Central memory CD8-positive, alpha-beta T cell (primary cell): ENCODE measurements around the gene RFC2.
"Not testable (repeated sequence)": the region's sequence is repeated elsewhere in the genome, so short reads cannot be mapped to it uniquely, and the experiment has no call there.

Experiments
- ATAC-seq: fragments of 150-1000 bp; cut with Tn5 transposase; replicated peaks from 2 replicates; pipeline ENCODE4 v1.10.0; 2022; ENCODE audit warnings: mild to moderate bottlenecking, moderate FRiP score, moderate number of reproducible peaks; ENCODE audit not compliant: poor library complexity, severe bottlenecking; ENCODE audit errors: extremely low read depth
- DNase-seq, 2 donors: peaks; one replicate each; pipeline ENCODE4 v3.0.0; 2021; ENCODE audit warnings: low spot score in 2 of 2
- H3K27ac Mint-ChIP-seq: one replicate; pipeline ENCODE4 v1.8.0; 2022; ENCODE audit warnings: low read depth, mild to moderate bottlenecking, moderate library complexity, mixed read lengths
- H3K27me3 Mint-ChIP-seq: one replicate; pipeline ENCODE4 v1.8.0; 2022; ENCODE audit warnings: mixed read lengths
- H3K36me3 Mint-ChIP-seq: one replicate; pipeline ENCODE4 v1.8.0; 2022; ENCODE audit warnings: mild to moderate bottlenecking, moderate library complexity, mixed read lengths; ENCODE audit not compliant: insufficient read depth
- H3K4me1 Mint-ChIP-seq: one replicate; pipeline ENCODE4 v1.8.0; 2022; ENCODE audit warnings: mixed read lengths
- H3K4me3 Mint-ChIP-seq: one replicate; pipeline ENCODE4 v1.8.0; 2022; ENCODE audit warnings: mild to moderate bottlenecking, moderate library complexity, mixed read lengths
- H3K9me3 Mint-ChIP-seq: one replicate; pipeline ENCODE4 v1.8.0; 2022; ENCODE audit warnings: mixed read lengths

Gene RFC2

GRCh38 chr7:74230446-74231231 lies 23.6 kb downstream of the RFC2 start:
- peaks cover 20% of the 10 kb centered on the region for H3K36me3 Mint-ChIP-seq
- H3K4me1 Mint-ChIP-seq: no peaks in the 10 kb centered on the region
- ATAC-seq (no peak), DNase-seq (no peak)
- no peaks in the 10 kb centered on the region for H3K9me3 Mint-ChIP-seq
- H3K27me3 Mint-ChIP-seq: no peaks in the 10 kb centered on the region
- H3K4me3 Mint-ChIP-seq: no peak overlapping the region
- peak overlapping the region; percentile 70 for H3K27ac Mint-ChIP-seq

- no peaks in the 10 kb centered on the region for H3K27me3 Mint-ChIP-seq
- H3K4me3 Mint-ChIP-seq: no peak overlapping the region
- H3K4me1 Mint-ChIP-seq: no peaks in the 10 kb centered on the region
- ATAC-seq (no peak), DNase-seq (no peak)
- no peak overlapping the region for H3K27ac Mint-ChIP-seq
- H3K9me3 Mint-ChIP-seq: no peaks in the 10 kb centered on the region
- H3K36me3 Mint-ChIP-seq: peaks cover 14% of the 10 kb centered on the region
Observed at GRCh38 chr7:74228951-74229900, 25.0 kb downstream of the RFC2 start.

- H3K4me1 Mint-ChIP-seq: no peaks in the 10 kb centered on the region
- no peak overlapping the region for H3K4me3 Mint-ChIP-seq
- H3K27me3 Mint-ChIP-seq: no peaks in the 10 kb centered on the region
- no peaks in the 10 kb centered on the region for H3K9me3 Mint-ChIP-seq
- peaks cover 11% of the 10 kb centered on the region for H3K36me3 Mint-ChIP-seq
- DNase-seq (no peak), ATAC-seq (no peak)
- H3K27ac Mint-ChIP-seq: no peak overlapping the region
Observed at GRCh38 chr7:74226633-74227032, 27.6 kb downstream of the RFC2 start.

- no peaks in the 10 kb centered on the region for H3K9me3 Mint-ChIP-seq
- no peak overlapping the region for H3K27ac Mint-ChIP-seq
- ATAC-seq: no peak
- DNase-seq: no peak
- H3K27me3 Mint-ChIP-seq: no peaks in the 10 kb centered on the region
- H3K36me3 Mint-ChIP-seq: peaks cover 1% of the 10 kb centered on the region
- H3K4me1 Mint-ChIP-seq: no peaks in the 10 kb centered on the region
- H3K4me3 Mint-ChIP-seq: no peak overlapping the region
Observed at GRCh38 chr7:74225400-74225799, 28.8 kb downstream of the RFC2 start.

GRCh38 chr7:74224907-74225306 lies 29.3 kb downstream of the RFC2 start:
- not testable (repeated sequence) for H3K4me1 Mint-ChIP-seq, H3K27ac Mint-ChIP-seq, H3K4me3 Mint-ChIP-seq, ATAC-seq, H3K9me3 Mint-ChIP-seq, DNase-seq, H3K36me3 Mint-ChIP-seq, H3K27me3 Mint-ChIP-seq

- H3K9me3 Mint-ChIP-seq: no peaks in the 10 kb centered on the region
- H3K27me3 Mint-ChIP-seq: no peaks in the 10 kb centered on the region
- no peak overlapping the region for H3K4me3 Mint-ChIP-seq
- H3K4me1 Mint-ChIP-seq: no peaks in the 10 kb centered on the region
- DNase-seq: no peak
- peaks cover 1% of the 10 kb centered on the region for H3K36me3 Mint-ChIP-seq
- H3K27ac Mint-ChIP-seq: no peak overlapping the region
- no peak for ATAC-seq
Observed at GRCh38 chr7:74224511-74224832, 29.7 kb downstream of the RFC2 start.

GRCh38 chr7:74223711-74224510 lies 30.3 kb downstream of the RFC2 start:
- no peak for ATAC-seq
- Mint-ChIP-seq H3K27me3 (no peaks in the 10 kb centered on the region), H3K27ac (peak overlapping the region; percentile 54), H3K4me3 (no peak overlapping the region), H3K4me1 (no peaks in the 10 kb centered on the region), H3K9me3 (no peaks in the 10 kb centered on the region), H3K36me3 (peaks cover 1% of the 10 kb centered on the region)
- DNase-seq: no peak

- H3K4me3 Mint-ChIP-seq: no peak overlapping the region
- peaks cover 3% of the 10 kb centered on the region for H3K4me1 Mint-ChIP-seq
- peaks cover 1% of the 10 kb centered on the region for H3K36me3 Mint-ChIP-seq
- peak overlapping the region; percentile 54 for H3K27ac Mint-ChIP-seq
- ATAC-seq (no peak), DNase-seq (no peak)
- H3K9me3 Mint-ChIP-seq: no peaks in the 10 kb centered on the region
- no peaks in the 10 kb centered on the region for H3K27me3 Mint-ChIP-seq
Observed at GRCh38 chr7:74222851-74223710, 31.1 kb downstream of the RFC2 start.

- ATAC-seq (no peak), DNase-seq (no peak)
- Mint-ChIP-seq H3K4me1 (peaks cover 15% of the 10 kb centered on the region), H3K4me3 (no peak overlapping the region), H3K27ac (no peak overlapping the region), H3K9me3 (no peaks in the 10 kb centered on the region), H3K27me3 (no peaks in the 10 kb centered on the region), H3K36me3 (peaks cover 4% of the 10 kb centered on the region)
Observed at GRCh38 chr7:74221713-74222112, 32.5 kb downstream of the RFC2 start.

GRCh38 chr7:74220229-74220628 lies 34.0 kb downstream of the RFC2 start:
- Mint-ChIP-seq H3K27ac (no peak overlapping the region), H3K4me3 (no peak overlapping the region), H3K4me1 (peaks cover 23% of the 10 kb centered on the region), H3K9me3 (no peaks in the 10 kb centered on the region), H3K27me3 (no peaks in the 10 kb centered on the region), H3K36me3 (peaks cover 2% of the 10 kb centered on the region)
- ATAC-seq (no peak), DNase-seq (no peak)

- H3K9me3 Mint-ChIP-seq: no peaks in the 10 kb centered on the region
- ATAC-seq: no peak
- DNase-seq: no peak
- H3K4me3 Mint-ChIP-seq: no peak overlapping the region
- H3K27ac Mint-ChIP-seq: no peak overlapping the region
- H3K36me3 Mint-ChIP-seq: peaks cover 2% of the 10 kb centered on the region
- peaks cover 23% of the 10 kb centered on the region for H3K4me1 Mint-ChIP-seq
- H3K27me3 Mint-ChIP-seq: no peaks in the 10 kb centered on the region
Observed at GRCh38 chr7:74219416-74219815, 34.8 kb downstream of the RFC2 start.

GRCh38 chr7:74218343-74218698 lies 35.9 kb downstream of the RFC2 start:
- no peaks in the 10 kb centered on the region for H3K27me3 Mint-ChIP-seq
- no peak for ATAC-seq
- no peak for DNase-seq
- H3K27ac Mint-ChIP-seq: no peak overlapping the region
- H3K9me3 Mint-ChIP-seq: no peaks in the 10 kb centered on the region
- H3K36me3 Mint-ChIP-seq: peaks cover 2% of the 10 kb centered on the region
- H3K4me3 Mint-ChIP-seq: peak overlapping the region; percentile 34
- peaks cover 23% of the 10 kb centered on the region for H3K4me1 Mint-ChIP-seq
